OCI-LY1 (cell line): ENCODE measurements around the gene GSDME.

Experiments used
- CTCF ChIP-seq: fragments of 200-600 bp; sonication (generic), shearing (Covaris generic); IDR thresholded peaks from 2 replicates; pipeline ENCODE4 v1.5.1; 2017; ENCODE audit warnings: mild to moderate bottlenecking, antibody characterized with exemption, low read length, moderate library complexity, mixed read lengths
- EZH2 ChIP-seq: fragments of 200-600 bp; sonication (generic), shearing (Covaris generic); IDR thresholded peaks from 2 replicates; pipeline ENCODE4 v1.8.0; 2017; ENCODE audit warnings: borderline replicate concordance, mixed run types, mild to moderate bottlenecking, antibody characterized with exemption, low read length, moderate library complexity, mixed read lengths

- peak; percentile 90 for TF ChIP-seq CTCF
- TF ChIP-seq EZH2: no peak
Observed at GRCh38 chr7:24665564-24666294, 91.5 kb downstream of the GSDME start.
